Muscle layer of duodenum (tissue), 2 donors: ENCODE data around the gene VAV3.

Experiments
- H3K27ac ChIP-seq: one replicate; pipeline ENCODE4 v1.7.0; 2013; ENCODE audit warnings: mild to moderate bottlenecking, low read length
- H3K27me3 ChIP-seq: one replicate; pipeline ENCODE4 v1.7.0; 2013; ENCODE audit warnings: low read depth, mild to moderate bottlenecking, control low read depth, low read length
- H3K36me3 ChIP-seq, 2 donors: one replicate each; pipeline ENCODE4 v1.7.0; 2013; ENCODE audit warnings: low read length in 2 of 2, control low read depth in 1 of 2, mild to moderate bottlenecking in 1 of 2; ENCODE audit not compliant: insufficient read depth in 2 of 2, control insufficient read depth in 1 of 2
- H3K4me1 ChIP-seq, 2 donors: one replicate each; pipeline ENCODE4 v1.7.0; 2013; ENCODE audit warnings: low read length in 2 of 2, mild to moderate bottlenecking in 2 of 2, control low read depth in 1 of 2, moderate library complexity in 1 of 2; ENCODE audit not compliant: insufficient read depth in 2 of 2, control insufficient read depth in 1 of 2
- H3K4me3 ChIP-seq, 2 donors: one replicate each; pipeline ENCODE4 v1.7.0; 2013; ENCODE audit warnings: low read length in 2 of 2, low read depth in 1 of 2, mild to moderate bottlenecking in 1 of 2
- H3K9me3 ChIP-seq, 2 donors: one replicate each; pipeline ENCODE4 v1.7.0; 2013; ENCODE audit warnings: low read length in 2 of 2, control low read depth in 1 of 2, mild to moderate bottlenecking in 1 of 2; ENCODE audit not compliant: control insufficient read depth in 1 of 2
- donor health status: healthy.

The VAV3 gene

DNA sequence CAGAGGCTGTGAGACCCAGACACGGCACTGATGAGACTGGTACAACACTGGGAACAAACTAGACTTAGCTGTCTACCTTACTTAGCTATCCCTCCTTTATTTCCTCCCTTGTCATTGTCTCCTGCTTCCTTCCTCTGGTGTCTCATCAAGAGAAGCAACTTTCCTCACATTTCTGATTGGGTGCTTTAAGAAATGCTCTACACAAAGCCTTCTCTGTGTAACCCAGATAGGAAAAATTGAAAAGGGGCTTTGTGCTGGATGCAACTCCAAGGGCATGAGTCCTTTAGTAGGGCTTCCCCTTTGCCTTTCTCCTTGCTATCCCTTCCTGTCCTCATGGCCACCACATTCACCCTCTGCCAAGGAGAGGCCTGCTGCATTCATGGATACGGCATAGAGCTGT, 274.5 kb downstream of the VAV3 start:
- no peak overlapping the region for H3K27ac ChIP-seq

DNA sequence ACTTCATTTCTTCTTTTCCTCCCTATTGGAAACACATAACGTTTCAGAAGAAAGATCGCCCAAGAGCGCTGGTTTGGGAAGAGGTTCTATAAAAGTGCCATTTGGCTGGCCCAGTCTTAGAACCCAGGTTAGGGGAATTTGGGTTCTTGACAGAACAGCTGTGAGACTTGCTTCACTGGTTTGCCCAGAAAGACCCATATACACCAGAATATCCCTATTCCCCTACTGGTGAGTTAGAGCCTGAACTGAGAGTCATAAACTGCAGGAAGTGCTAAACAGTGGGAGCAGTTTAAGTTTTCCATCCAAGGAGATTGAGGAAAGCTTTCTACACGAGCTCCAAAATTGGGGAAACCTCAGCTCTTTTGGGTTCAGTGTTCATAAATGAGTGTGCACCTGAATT, 275.2 kb downstream of the VAV3 start:
- H3K27ac ChIP-seq, result no peak overlapping the region
- H3K9me3 ChIP-seq, result no peaks in the 10 kb centered on the region
- H3K4me1 ChIP-seq, result peaks cover 3 to 21% of the 10 kb centered on the region in 2 donors
- H3K4me3 ChIP-seq, result no peak overlapping the region
- no peaks in the 10 kb centered on the region for H3K27me3 ChIP-seq
- H3K36me3 ChIP-seq, result no peaks in the 10 kb centered on the region

More for the DNA sequence above, 274.5 kb downstream of the VAV3 start:
- Histone ChIP-seq H3K36me3 (no peaks in the 10 kb centered on the region), H3K4me3 (no peak overlapping the region), H3K9me3 (no peaks in the 10 kb centered on the region), H3K27me3 (no peaks in the 10 kb centered on the region), H3K4me1 (peaks cover 3 to 21% of the 10 kb centered on the region in 2 donors)

DNA sequence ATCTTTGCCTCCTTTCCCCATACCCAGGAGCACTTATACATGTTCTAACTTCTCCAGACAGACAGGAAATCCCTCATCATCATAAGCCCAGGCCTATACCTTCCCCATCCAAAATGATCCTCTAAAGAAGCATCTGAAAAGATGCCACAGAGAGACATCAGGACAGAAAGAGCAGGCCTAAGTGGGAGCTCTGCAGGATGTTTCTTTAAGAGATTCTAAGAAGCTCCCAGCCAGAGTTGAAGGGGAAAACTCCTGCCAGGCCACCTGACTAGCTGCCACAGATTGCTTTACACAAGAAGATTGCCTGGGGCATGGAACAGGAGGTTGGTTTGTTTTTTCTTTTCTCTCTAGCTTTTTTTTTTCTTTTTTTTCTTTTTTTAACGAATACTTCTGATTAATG, 275.8 kb downstream of the VAV3 start:
- H3K36me3 ChIP-seq, result no peaks in the 10 kb centered on the region
- H3K27ac ChIP-seq, result no peak overlapping the region
- no peaks in the 10 kb centered on the region for H3K9me3 ChIP-seq
- no peak overlapping the region for H3K4me3 ChIP-seq
- peaks cover 3 to 21% of the 10 kb centered on the region in 2 donors for H3K4me1 ChIP-seq
- H3K27me3 ChIP-seq, result no peaks in the 10 kb centered on the region

DNA sequence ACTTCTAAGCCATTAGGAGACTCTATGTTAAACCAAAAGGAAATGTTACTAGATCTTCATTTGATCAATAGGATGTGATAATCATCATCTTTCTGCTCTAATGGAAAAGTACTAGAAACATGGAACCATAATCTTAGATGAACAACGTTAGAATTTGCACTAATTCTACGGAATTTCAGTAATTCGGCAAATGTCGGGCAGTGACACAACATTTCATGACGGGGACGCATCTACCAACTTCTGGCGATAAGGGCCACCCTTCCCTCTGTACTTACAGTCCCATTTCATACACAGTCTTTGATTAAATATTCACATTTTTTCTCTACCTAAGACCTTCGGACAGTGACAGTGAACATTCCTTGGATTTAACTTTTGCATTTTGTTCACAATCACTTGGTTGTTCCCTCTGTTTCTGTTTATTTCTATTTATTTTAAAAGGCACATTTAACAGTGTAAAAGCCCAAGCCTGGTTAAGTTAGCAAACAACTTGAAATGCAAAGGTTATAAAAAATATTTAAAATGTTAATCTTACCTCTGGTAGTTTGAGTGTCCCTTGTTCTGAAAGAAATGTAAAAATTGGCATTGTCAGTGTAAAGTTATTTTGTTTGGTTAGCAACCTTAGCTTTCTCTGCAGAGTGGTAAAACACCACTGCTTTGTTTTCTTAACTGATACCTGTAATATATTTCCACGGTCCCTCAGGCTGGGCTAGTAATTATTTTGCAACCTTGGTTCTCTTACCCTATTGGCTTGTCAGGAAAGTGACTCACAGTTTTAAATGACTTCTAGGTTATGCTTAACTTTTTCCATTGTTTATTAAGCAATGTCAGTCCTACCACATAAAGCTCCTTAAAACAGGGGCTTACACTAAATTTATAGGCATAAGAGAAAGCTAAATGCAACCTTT, 276.9 kb downstream of the VAV3 start:
- Histone ChIP-seq H3K9me3 (no peaks in the 10 kb centered on the region), H3K27ac (no peak overlapping the region), H3K36me3 (no peaks in the 10 kb centered on the region), H3K4me1 (peaks cover 3 to 21% of the 10 kb centered on the region in 2 donors), H3K4me3 (peak overlapping the region in 1 of 2 donors; percentile 23), H3K27me3 (no peaks in the 10 kb centered on the region)

DNA sequence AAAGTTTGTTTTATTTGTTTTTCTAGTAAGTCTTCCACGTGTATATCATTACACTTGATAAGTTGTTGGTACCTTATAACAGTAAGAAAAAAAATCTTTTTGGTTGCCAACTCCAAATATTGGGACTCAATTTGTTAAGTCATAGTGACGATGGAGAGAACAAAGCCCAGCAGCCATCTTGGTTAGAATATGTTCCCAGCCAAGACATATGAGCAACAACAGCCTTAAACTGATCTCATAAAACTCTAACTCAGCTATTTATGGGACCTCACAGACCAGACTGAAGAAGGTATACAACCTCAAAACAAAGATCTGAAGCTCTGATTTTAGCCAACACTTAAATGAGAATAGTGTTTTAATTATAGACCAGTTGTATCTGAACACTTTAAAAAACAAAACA, 281.3 kb downstream of the VAV3 start:
- H3K36me3 ChIP-seq, result no peaks in the 10 kb centered on the region
- no peaks in the 10 kb centered on the region for H3K4me1 ChIP-seq
- no peaks in the 10 kb centered on the region for H3K27me3 ChIP-seq
- no peaks in the 10 kb centered on the region for H3K9me3 ChIP-seq
- H3K27ac ChIP-seq, result no peak overlapping the region
- no peak overlapping the region for H3K4me3 ChIP-seq

GRCh38 chr1:107683191-107683657, 281.8 kb downstream of the VAV3 start:
- Histone ChIP-seq H3K27ac (no peak overlapping the region), H3K9me3 (no peaks in the 10 kb centered on the region), H3K4me1 (no peaks in the 10 kb centered on the region), H3K36me3 (no peaks in the 10 kb centered on the region), H3K4me3 (no peak overlapping the region), H3K27me3 (no peaks in the 10 kb centered on the region)

- H3K27me3 ChIP-seq, result no peaks in the 10 kb centered on the region
- H3K27ac ChIP-seq, result peak overlapping the region; percentile 5
- H3K4me1 ChIP-seq, result no peaks in the 10 kb centered on the region
- H3K9me3 ChIP-seq, result no peaks in the 10 kb centered on the region
- no peak overlapping the region for H3K4me3 ChIP-seq
- no peaks in the 10 kb centered on the region for H3K36me3 ChIP-seq
Measured at GRCh38 chr1:107682467-107682866, 282.5 kb downstream of the VAV3 start.

DNA sequence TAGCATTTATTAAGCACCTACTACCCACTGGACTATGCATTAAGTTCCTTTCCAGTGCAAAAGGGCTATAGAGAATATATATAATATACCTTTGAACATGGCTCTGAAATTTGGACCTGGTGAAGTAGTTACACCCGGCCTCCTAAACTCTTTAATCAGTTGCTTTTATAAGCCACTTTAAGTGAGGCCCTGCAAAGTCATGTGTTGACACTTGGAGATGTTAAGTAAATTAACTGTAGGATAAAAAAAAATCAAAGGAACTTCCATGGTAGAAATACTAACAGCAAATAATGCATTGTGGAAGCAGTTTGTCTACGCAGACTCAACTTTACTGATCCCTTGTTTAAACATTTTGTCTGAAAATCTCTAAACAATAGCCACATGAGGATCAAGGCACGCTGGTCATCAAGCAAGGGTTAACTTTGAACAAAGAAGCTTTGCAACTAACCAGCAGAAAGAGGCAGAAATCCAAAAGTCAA, 283.9 kb downstream of the VAV3 start:
- Histone ChIP-seq H3K27me3 (no peaks in the 10 kb centered on the region), H3K4me3 (no peak overlapping the region), H3K36me3 (no peaks in the 10 kb centered on the region), H3K4me1 (no peaks in the 10 kb centered on the region), H3K9me3 (no peaks in the 10 kb centered on the region), H3K27ac (no peak overlapping the region)

- Histone ChIP-seq H3K4me1 (no peaks in the 10 kb centered on the region), H3K9me3 (no peaks in the 10 kb centered on the region), H3K36me3 (no peaks in the 10 kb centered on the region), H3K4me3 (no peak overlapping the region), H3K27me3 (no peaks in the 10 kb centered on the region), H3K27ac (no peak overlapping the region)
Measured at GRCh38 chr1:107680579-107680985, 284.4 kb downstream of the VAV3 start.

DNA sequence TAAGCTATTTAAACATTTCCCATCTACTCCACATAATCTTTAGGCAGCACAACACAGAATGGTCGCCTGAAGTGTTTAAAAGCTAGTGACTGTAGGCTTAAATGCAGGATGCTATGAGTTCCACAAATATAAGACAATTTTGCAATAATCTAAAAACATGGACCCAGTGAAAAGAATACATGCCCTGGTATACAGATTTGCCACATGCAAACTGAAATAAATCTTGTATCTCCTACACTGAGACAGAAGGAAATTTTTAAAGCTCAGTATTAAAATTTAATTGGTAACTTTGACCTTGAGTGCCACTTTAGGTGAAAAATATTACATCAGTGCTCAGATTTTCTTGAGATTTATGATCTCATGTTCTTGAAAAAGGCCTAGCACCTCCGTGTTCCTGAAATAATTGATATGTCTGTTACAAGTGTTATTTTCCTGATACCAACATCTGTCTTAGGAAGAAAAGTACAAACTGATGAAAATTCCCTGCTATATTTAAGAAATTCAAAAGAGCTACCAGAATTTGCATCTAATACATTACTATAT, 285.5 kb downstream of the VAV3 start:
- Histone ChIP-seq H3K27ac (no peak overlapping the region), H3K4me1 (no peaks in the 10 kb centered on the region), H3K36me3 (no peaks in the 10 kb centered on the region), H3K27me3 (no peaks in the 10 kb centered on the region), H3K9me3 (peaks cover 0 to 3% of the 10 kb centered on the region in 2 donors), H3K4me3 (no peak overlapping the region)

DNA sequence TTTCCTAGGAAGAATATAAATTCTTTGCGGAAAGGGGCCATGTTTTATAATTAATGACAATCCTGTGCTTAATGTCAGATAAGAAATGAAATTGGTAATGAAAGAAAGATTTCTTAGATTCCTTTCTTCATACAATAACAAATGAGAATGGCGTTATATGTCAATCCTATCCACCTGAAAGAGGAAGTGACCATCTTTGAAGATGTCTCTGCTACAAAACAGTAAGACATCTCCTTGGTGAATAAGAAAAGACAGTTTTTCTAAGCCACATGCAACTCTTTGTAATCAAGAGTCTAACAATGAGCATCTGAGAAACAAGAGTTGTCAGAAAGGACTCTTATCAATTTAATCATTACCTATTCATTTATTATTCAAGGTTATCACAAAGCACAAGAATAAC, 286.0 kb downstream of the VAV3 start:
- H3K36me3 ChIP-seq, result no peaks in the 10 kb centered on the region
- no peak overlapping the region for H3K4me3 ChIP-seq
- no peak overlapping the region for H3K27ac ChIP-seq

More for the DNA sequence above, 286.0 kb downstream of the VAV3 start:
- Histone ChIP-seq H3K27me3 (no peaks in the 10 kb centered on the region), H3K9me3 (peaks cover 0 to 3% of the 10 kb centered on the region in 2 donors), H3K4me1 (no peaks in the 10 kb centered on the region)
